Aorta (tissue), 5 donors: ENCODE results near the gene PCGF3. TPM values are rescaled to one million over a fixed set of nuclear protein-coding genes. Genes with fewer than 3 reads are reported as not detected.
"Not testable (repeated sequence)": the region's sequence is repeated elsewhere in the genome, so short reads cannot be mapped to it uniquely, and the experiment has no call there.

Experiments used
- ATAC-seq: fragments of 200-7000 bp; cut with Tn5 transposase; one replicate; pipeline ENCODE4 v1.9.1; 2022; ENCODE audit warnings: moderate library complexity; ENCODE audit not compliant: low FRiP score
- DNase-seq, 2 donors: peaks; one replicate each; pipeline ENCODE4 v3.0.0-alpha.2; 2020
- H3K27ac ChIP-seq, 2 donors: one replicate each; pipeline ENCODE4 v1.5.1; 2013; ENCODE audit warnings: low read length in 2 of 2, mild to moderate bottlenecking in 2 of 2, moderate library complexity in 2 of 2, control low read depth in 1 of 2, inconsistent platforms in 1 of 2, low read depth in 1 of 2
- H3K27me3 ChIP-seq, 2 donors: one replicate each; pipeline ENCODE4 v1.6.1; 2013; ENCODE audit warnings: control low read depth in 1 of 2, low read length in 1 of 2, mild to moderate bottlenecking in 1 of 2, moderate library complexity in 1 of 2; ENCODE audit not compliant: insufficient read depth in 2 of 2, control insufficient read depth in 1 of 2
- H3K36me3 ChIP-seq, 2 donors: one replicate each; pipeline ENCODE4 v1.6.1; 2013; ENCODE audit warnings: control low read depth in 1 of 2, low read length in 1 of 2, mild to moderate bottlenecking in 1 of 2; ENCODE audit not compliant: insufficient read depth in 2 of 2, control insufficient read depth in 1 of 2
- H3K4me1 ChIP-seq, 2 donors: one replicate each; pipeline ENCODE4 v1.6.1; 2013; ENCODE audit warnings: low read length in 2 of 2, control low read depth in 1 of 2, mild to moderate bottlenecking in 1 of 2, moderate library complexity in 1 of 2; ENCODE audit not compliant: insufficient read depth in 2 of 2, control insufficient read depth in 1 of 2
- H3K4me3 ChIP-seq, 2 donors: one replicate each; pipeline ENCODE4 v1.5.1; 2013; ENCODE audit warnings: low read length in 2 of 2, control low read depth in 1 of 2, mild to moderate bottlenecking in 1 of 2
- H3K9me3 ChIP-seq: one replicate; pipeline ENCODE4 v1.6.1; 2013; ENCODE audit warnings: mild to moderate bottlenecking, low read length; ENCODE audit not compliant: control insufficient read depth
- WGBS, 2 donors: extraction: QIAGEN DNeasy Blood & Tissue Kit; methylation state at CpG; one replicate each; pipeline ENCODE4 v1.1.7; 2013; 5-methylcytosine and 5-hydroxymethylcytosine counted together
- intact Hi-C, 2 donors: fragments of 100-400 bp; cut with DNase I; formaldehyde crosslinking; loops; one replicate each; pipeline versions ENCODE4 v1.14.2 to v1.15.0; 2022
- polyA plus RNA-seq, 2 donors: library from polyadenylated mRNA; stranded (reverse); fragments of 200-250 nt; gene quantifications; one replicate each; pipeline ENCODE4 v1.2.3, GENCODE V29; 2013
- total RNA-seq, 2 donors: library from RNA; stranded (reverse); fragmentation: NEBNext Ultra II Directional; extraction: Animal tissue kit (Norgen Biotek cat#: 25700); gene quantifications; one replicate each; pipeline ENCODE4 v1.2.1, GENCODE V29; 2021
- donor health status: healthy with polysubstance abuse.
- donor health status: Bipolar disorder and iron deficiency.
- donor health status: DM: no; HTN: no; CAD: no.
- donor health status: DM: no; HTN: no; CAD: no.
- donor health status: DM: yes; HTN: yes; CAD: no.

PCGF3 gene
- total and polyA plus RNA-seq, 4 donors, result 17.7 to 59.4 (median 37.0) TPM

DNA sequence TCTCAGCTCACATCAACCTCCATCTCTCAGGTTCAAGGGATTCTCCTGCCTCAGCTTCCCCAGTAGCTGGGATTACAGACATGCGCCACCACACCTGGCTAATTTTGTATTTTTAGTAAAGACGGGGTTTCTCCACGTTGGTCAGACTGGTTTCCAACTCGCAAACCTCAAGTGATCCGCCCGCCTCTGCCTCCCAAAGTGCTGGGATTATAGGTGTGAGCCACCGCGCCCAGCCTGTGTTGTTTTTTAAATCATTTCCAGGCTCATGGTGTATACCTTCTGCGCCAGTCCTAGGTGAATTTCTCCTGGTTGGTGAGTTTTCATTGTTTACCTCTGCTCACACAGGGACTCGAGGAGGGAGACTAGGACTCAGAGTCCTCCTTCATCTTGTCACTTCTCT is 74.6 kb downstream of the PCGF3 start:
- peak; percentile 28 to 59 for DNase-seq
- not testable (repeated sequence) for H3K36me3 ChIP-seq, H3K27me3 ChIP-seq, H3K4me1 ChIP-seq, H3K9me3 ChIP-seq, H3K27ac ChIP-seq, ATAC-seq
- H3K4me3 ChIP-seq, result peak overlapping the region in 1 of 2 donors; percentile 75
- intact Hi-C loops, result loop anchor here (10.0 kb wide), 3 partner anchors 75 to 305 kb away; partner anchors contain the start of genes ATP5ME (in 1 of the 2), MYL5 (in 1 of the 2) and PCGF3 (in 1 of the 2)
- 83 to 84% methylated on average over 10 of the region's 10 CpGs for WGBS, 2 donors

DNA sequence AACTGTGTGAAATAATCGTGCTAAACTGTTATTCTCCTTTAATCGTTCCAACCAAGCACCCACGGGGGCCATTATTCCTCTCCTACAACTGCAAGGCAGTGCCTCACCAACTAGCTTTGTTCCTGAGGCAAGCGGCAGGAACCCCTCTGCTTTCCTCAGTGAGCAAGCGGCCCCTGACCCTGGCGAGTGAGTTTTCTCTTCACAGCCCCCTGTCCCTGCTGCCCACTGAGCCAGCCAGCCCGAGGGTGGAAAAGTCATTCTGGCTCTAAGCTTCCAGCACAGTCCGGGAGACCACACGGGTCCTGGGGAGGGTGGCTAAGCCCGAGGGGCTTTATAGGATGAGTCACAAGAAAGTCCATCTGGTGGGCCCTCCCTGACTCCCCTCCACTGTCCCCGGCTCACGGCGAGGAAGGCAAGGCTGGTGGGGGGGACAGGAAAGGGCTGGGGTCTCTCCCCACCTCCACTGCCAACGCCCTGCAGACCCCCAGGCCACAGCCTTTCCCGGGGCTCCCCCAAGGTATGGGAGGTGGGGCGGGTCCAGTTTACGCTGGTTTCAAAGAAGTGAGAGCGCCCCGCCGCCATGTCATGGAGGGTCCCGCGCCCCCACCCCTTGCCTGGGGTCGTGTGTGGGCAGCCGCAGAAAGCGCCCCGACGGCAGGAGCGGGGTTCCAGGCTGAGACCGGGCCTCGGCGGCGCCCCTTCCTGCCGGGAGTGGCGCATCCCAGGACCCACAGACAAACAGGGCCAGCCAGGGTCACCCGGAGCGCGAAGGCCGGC is 75.3 kb downstream of the PCGF3 start:
- H3K4me3 ChIP-seq, result peak overlapping the region; percentile 65 to 75
- intact Hi-C loops, result loop anchor here (10.0 kb wide), 3 partner anchors 76 to 306 kb away; partner anchors contain the start of genes ATP5ME (in 1 of the 2), MYL5 (in 1 of the 2) and PCGF3 (in 1 of the 2)
- H3K27ac ChIP-seq, result peak overlapping the region in 1 of 2 donors; percentile 78
- H3K27me3 ChIP-seq, result no peaks in the 10 kb centered on the region
- peaks cover 1% of the 10 kb centered on the region for H3K9me3 ChIP-seq
- peaks cover 2 to 3% of the 10 kb centered on the region in 2 donors for H3K36me3 ChIP-seq
- H3K4me1 ChIP-seq, result peaks cover 0 to 2% of the 10 kb centered on the region in 2 donors
- DNase-seq (peak; percentile 52 to 69), ATAC-seq (no peak)
- 2% methylated on average over 37 to 38 of the region's 38 CpGs for WGBS, 2 donors

DNA sequence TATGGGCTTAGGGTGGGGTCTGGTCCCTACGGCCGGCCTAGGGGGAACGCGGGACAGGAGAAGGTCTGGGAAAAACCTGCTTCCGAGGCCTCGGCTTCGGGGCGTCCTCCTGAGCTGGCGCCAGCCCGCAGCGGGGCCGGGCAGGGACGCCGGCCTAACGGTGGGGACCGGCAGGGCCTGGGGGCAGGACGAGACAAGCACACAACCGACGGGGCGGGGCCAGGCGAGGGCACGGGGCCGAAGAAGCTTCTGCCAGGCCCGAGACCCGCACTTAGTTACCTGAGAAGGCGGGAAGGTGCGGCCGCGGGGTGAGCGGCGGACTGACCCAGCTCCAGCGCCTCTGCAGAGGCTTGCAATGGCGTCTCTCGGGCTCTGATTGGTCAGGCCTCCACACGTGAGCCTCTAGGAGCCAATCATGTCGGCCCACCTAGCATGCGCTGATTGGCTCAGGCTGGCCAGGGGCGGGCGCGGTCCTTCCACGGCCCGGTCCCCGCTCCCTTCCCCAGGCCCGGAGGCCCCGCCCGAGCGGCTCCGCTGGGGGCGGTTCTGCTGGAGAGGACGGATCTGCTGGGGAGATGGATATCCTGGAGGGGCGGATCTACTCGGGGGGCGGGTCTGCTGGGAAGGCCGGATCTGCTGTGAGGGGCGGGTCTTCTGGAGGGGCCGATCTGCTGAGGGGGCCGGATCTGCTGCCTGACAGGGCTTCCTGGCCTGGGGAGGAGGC is 76.0 kb downstream of the PCGF3 start:
- Histone ChIP-seq H3K4me1 (peaks cover 0 to 2% of the 10 kb centered on the region in 2 donors), H3K27me3 (no peaks in the 10 kb centered on the region), H3K4me3 (peak overlapping the region; percentile 65 to 75), H3K36me3 (peaks cover 1 to 3% of the 10 kb centered on the region in 2 donors), H3K27ac (peak overlapping the region in 1 of 2 donors; percentile 92), H3K9me3 (peaks cover under 1% of the 10 kb centered on the region)
- ATAC-seq (peak; percentile 99), DNase-seq (peak; percentile 99 to 100)
- WGBS, 2 donors, result 1% methylated on average over 49 to 57 of the region's 57 CpGs
- intact Hi-C loops, result loop anchor here (10.0 kb wide), 3 partner anchors 77 to 307 kb away; partner anchors contain the start of genes ATP5ME (in 1 of the 2), MYL5 (in 1 of the 2) and PCGF3 (in 1 of the 2)

DNA sequence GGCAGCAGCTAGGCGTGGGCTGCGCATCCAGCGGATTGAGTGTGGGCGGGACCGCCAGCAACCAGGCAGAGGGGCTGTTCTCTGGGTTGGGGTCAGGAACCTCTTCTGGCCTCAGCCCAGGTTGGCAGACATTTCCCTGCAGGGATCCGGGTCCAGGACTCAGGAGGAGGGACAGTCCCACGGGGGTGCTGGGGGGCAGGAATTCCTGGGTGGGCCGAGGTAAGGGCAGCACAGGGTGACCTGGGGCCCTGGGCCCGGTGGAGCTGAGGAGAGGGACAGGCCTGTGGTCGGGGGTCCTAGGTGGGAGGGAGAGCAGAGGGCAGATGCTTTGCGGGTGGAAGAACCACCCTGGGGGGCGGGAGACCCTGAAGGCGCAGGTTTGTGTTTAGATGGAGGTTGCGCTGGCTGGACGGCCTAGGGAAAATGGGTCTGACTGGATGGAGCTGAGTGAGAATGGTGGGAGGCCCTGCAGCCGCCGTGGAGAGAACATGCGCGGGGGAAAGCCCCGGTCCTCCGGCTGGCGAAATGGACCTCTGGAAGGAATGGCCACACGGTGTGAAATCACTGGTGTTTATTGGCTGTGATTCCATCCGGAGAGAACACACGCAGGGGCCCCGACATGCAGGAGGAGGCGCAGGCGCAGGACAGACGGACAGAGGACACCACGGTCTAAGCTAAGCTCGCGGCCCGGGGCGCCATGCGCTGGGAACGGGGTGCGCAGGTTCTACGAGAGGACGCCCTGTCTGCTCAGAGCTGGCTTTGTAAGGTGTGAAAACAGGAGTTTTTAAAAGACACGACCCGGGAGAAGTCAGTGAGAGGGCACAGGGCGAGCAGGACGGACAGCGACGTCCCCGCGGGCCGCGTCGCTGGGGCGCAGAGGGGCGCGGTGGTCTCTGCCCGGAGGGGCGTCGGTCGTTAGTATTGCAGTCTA is 79.0 kb downstream of the PCGF3 start:
- Histone ChIP-seq H3K36me3 (no peaks in the 10 kb centered on the region), H3K4me3 (no peak overlapping the region), H3K27me3 (no peaks in the 10 kb centered on the region), H3K9me3 (no peaks in the 10 kb centered on the region), H3K27ac (no peak overlapping the region), H3K4me1 (peaks cover 0 to 2% of the 10 kb centered on the region in 2 donors)
- intact Hi-C loops, result loop anchor here (10.0 kb wide), 3 partner anchors 80 to 310 kb away; partner anchors contain the start of genes ATP5ME (in 1 of the 2), MYL5 (in 1 of the 2) and PCGF3 (in 1 of the 2)
- DNase-seq (peak in 1 of 2 donors; percentile 70), ATAC-seq (no peak)
- 62 to 72% methylated on average over 57 of the region's 57 CpGs for WGBS, 2 donors

DNA sequence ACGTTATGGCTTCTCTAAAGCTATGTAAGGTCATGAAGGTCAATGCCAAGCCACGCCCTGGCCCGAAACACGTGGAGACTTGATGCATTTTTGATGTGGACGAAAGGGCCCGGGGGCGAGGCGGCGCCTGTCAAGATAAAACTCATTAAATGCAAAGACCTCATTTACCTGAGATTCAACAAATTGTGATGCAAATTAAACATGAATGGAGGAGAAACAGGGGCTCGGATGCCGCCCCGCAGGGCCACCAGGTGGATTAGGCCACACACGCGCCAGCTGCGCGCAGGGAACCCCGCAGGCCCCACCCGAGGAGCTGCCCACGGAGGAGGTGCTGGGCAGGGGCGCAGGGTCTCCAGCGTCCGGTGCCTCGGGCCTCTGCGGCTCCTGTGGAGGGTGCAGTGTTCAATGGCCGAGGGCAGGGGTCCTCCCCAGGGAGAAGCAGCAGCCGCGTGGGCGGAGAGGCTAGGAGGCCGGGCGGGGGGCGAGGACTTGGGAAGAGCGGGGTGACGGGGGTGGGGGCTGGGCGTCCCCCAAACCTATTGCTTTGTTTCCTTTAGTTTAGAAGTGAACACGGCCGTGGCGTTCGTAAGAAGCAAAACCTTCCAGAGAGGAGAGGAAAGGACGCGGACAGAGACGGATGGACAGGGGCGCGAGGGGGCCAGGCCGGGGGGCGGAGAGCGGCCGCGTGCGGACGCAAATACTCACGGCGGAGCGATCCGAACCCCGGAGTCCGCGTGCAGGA is 79.9 kb downstream of the PCGF3 start:
- Histone ChIP-seq H3K27me3 (no peaks in the 10 kb centered on the region), H3K4me1 (peaks cover 0 to 2% of the 10 kb centered on the region in 2 donors), H3K27ac (no peak overlapping the region), H3K4me3 (no peak overlapping the region), H3K9me3 (no peaks in the 10 kb centered on the region), H3K36me3 (no peaks in the 10 kb centered on the region)
- 14 to 16% methylated on average over 47 to 57 of the region's 57 CpGs for WGBS, 2 donors
- peak; percentile 49 to 77 for DNase-seq
- intact Hi-C loops, result loop anchor here (10.0 kb wide), 3 partner anchors 81 to 311 kb away; partner anchors contain the start of genes ATP5ME (in 1 of the 2), MYL5 (in 1 of the 2) and PCGF3 (in 1 of the 2)
- ATAC-seq, result no peak

DNA sequence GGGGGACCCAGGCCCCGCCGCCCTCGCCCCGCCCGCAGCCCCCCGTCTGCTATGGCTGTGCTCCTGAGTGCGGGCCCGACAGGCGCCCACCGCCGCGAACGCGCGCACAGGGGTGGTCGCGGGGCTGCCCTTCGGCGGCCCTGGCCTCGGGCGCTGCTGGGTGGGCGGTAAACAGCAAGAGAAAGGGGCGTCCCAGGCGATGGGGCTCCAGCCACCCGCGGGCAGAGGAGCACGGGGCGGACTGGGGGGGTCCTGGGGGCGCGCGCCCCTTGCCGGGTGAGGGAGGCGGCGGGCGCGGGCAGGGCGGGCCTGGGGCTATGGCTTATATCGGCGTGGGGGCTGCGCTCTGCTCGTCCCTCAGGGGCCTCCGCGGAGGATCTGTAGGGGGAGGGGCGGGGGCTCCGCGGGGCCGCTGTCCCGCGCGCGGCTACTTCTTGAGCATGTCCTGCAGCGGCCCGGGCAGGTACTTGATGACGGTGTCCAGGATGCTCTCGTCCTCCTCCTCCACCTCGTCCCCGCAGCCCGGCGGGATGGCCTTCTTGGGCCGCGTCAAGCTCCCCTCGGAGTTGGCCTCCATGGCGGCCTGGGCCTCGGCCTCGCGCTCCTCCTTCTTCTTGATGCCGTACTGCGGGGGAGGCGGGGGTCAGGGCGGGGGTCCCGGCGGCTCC is 80.6 kb downstream of the PCGF3 start:
- no peaks in the 10 kb centered on the region for H3K36me3 ChIP-seq
- H3K9me3 ChIP-seq, result no peaks in the 10 kb centered on the region
- H3K4me3 ChIP-seq, result no peak overlapping the region
- ATAC-seq (no peak), DNase-seq (peak; percentile 53 to 77)
- H3K27ac ChIP-seq, result no peak overlapping the region
- H3K27me3 ChIP-seq, result no peaks in the 10 kb centered on the region
- intact Hi-C loops, result loop anchor here (10.0 kb wide), 3 partner anchors 81 to 311 kb away; partner anchors contain the start of genes ATP5ME (in 1 of the 2), MYL5 (in 1 of the 2) and PCGF3 (in 1 of the 2)
- peaks cover 0 to 2% of the 10 kb centered on the region in 2 donors for H3K4me1 ChIP-seq
- WGBS, 2 donors, result 3% methylated on average over 37 to 72 of the region's 72 CpGs

DNA sequence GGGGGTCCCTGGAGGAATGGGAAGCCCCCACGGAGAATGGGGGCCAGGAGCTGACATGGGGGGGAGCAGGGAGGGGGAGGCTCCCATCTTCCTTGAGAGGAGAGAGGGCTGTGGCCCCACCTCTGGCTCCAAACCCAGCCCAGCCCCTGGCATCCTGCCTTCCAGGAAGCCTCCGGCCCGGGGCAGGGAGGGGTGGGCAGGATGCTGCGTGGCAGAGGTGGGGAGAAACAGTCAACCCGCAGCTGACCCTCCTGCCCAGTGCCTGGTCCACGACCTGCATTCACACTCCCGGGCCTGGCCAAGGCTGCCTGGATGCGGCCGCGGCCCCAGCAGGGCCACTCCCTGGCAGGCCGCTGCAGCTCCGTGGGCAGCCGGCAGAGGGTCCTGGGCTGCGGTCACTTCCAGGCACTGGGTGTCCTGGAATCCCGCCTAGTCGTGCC is 81.2 kb downstream of the PCGF3 start:
- no peaks in the 10 kb centered on the region for H3K9me3 ChIP-seq
- WGBS, 2 donors, result 42 to 62% methylated on average over 10 to 16 of the region's 16 CpGs
- no peak overlapping the region for H3K4me3 ChIP-seq
- ATAC-seq, result peak; percentile 21
- no peaks in the 10 kb centered on the region for H3K27me3 ChIP-seq
- intact Hi-C loops, result loop anchor here (10.0 kb wide), 3 partner anchors 82 to 312 kb away; partner anchors contain the start of genes ATP5ME (in 1 of the 2), MYL5 (in 1 of the 2) and PCGF3 (in 1 of the 2)
- H3K27ac ChIP-seq, result no peak overlapping the region
- H3K36me3 ChIP-seq, result no peaks in the 10 kb centered on the region
- DNase-seq, result peak; percentile 52 to 75
- H3K4me1 ChIP-seq, result peaks cover 0 to 2% of the 10 kb centered on the region in 2 donors
